ENCODE measurements around the gene HAP1. TPM values are rescaled to one million over a fixed set of nuclear protein-coding genes. Genes with fewer than 3 reads are reported as not detected.

Gene HAP1
- total and polyA plus RNA-seq, 2 donors (not counting 1 experiment from before 2014, with no cell fraction given): 0.02 to 0.17 TPM

DNA sequence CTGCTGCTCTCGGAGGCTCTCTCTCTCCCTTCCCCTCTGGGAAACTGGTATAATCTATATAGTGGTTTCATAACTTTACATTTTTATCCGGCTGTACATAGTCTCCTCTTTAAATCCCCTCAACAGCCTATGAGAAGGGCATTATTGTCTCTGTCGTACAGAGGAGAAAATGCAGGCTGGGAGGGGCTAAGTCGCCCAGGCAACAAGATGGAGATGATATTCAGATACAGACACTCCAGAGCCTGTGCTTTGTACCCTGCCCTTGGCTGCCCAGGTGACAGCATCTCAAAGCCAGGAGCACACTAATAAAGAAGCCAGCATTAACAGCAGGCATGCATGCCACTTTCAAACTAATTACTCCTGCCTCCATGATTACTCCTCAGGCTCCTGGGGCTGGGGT is 50.4 kb downstream of the HAP1 start:
- Histone ChIP-seq H3K27ac (ENCODE audit: insufficient read depth, low read length) (no peak overlapping the region), H2AFZ (ENCODE audit: low read length) (no peak overlapping the region), H3K36me3 (ENCODE audit: control insufficient read depth, insufficient read depth, low read length) (no peaks in the 10 kb centered on the region), H3K4me2 (ENCODE audit: extremely low read depth, insufficient read depth, low read length) (no peak overlapping the region), H3K9me3 (ENCODE audit: control insufficient read depth, insufficient read depth, low read depth, low read length) (no peaks in the 10 kb centered on the region), H3K79me2 (ENCODE audit: control insufficient read depth, insufficient read depth, low read length) (peaks cover 2% of the 10 kb centered on the region), H4K20me1 (ENCODE audit: control insufficient read depth, extremely low read depth, insufficient read depth, low read length) (no peaks in the 10 kb centered on the region), H3K4me1 (ENCODE audit: control insufficient read depth, extremely low read depth, insufficient read depth, low read length) (no peaks in the 10 kb centered on the region), H3K9ac (ENCODE audit: insufficient read depth, low read length) (no peak overlapping the region), H3K4me3 (replicated peaks in 1 of 4; ENCODE audit: control extremely low read depth in 1 of 4, insufficient read depth in 1 of 4, low read depth in 3 of 4, low read length in 4 of 4) (no peak overlapping the region), H3K27me3 (ENCODE audit: control insufficient read depth, insufficient read depth, low read length) (peaks cover 7% of the 10 kb centered on the region)
- no peak for DNase-seq (ENCODE audit: low read depth in 2 of 2)
- no peak for TF ChIP-seq EZH2 (IDR thresholded peaks at IDR 0.05; ENCODE audit: low read length, missing control alignments)
- TF ChIP-seq, protein P1, sequence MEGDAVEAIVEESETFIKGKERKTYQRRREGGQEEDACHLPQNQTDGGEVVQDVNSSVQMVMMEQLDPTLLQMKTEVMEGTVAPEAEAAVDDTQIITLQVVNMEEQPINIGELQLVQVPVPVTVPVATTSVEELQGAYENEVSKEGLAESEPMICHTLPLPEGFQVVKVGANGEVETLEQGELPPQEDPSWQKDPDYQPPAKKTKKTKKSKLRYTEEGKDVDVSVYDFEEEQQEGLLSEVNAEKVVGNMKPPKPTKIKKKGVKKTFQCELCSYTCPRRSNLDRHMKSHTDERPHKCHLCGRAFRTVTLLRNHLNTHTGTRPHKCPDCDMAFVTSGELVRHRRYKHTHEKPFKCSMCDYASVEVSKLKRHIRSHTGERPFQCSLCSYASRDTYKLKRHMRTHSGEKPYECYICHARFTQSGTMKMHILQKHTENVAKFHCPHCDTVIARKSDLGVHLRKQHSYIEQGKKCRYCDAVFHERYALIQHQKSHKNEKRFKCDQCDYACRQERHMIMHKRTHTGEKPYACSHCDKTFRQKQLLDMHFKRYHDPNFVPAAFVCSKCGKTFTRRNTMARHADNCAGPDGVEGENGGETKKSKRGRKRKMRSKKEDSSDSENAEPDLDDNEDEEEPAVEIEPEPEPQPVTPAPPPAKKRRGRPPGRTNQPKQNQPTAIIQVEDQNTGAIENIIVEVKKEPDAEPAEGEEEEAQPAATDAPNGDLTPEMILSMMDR (conservative IDR thresholded peaks at IDR 0.05 in 1 of 2, IDR thresholded peaks at IDR 0.05 in 1 of 2; ENCODE audit: low read depth in 1 of 2, low read length in 2 of 2): no peak

DNA sequence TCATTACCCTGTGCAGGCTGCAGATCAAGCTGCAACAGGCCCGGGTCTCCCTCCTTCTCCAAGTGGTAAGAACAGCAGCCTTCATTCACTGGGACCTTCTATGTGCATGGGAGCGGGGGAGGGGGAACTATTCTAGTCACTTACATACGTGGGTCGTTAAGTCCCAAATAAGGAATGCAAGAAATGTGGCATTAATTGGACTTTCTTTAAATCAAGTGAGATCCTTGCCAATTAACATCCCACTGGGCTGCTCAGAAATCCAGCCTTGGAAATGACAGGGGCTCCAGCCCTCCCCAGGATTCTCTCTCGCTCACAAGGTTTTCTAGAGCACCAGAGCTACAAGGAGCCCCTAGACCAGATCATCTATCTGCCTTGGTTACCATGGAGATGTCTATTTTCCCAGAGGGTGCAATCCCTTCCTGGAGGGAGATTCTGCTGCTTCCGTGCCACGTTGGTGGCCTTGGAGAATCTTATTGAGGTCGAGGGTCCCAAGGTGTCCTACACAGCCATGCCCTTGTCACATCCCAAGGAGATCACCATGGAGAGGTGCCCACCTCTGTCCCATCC is 50.9 kb downstream of the HAP1 start:
- DNase-seq (ENCODE audit: low read depth in 2 of 2): no peak
- Histone ChIP-seq H3K27ac (ENCODE audit: insufficient read depth, low read length) (no peak overlapping the region), H3K36me3 (ENCODE audit: control insufficient read depth, insufficient read depth, low read length) (no peaks in the 10 kb centered on the region)

GRCh38 chr17:41682631-41683030 is 51.8 kb downstream of the HAP1 start:
- H3K79me2 ChIP-seq (ENCODE audit: control insufficient read depth, insufficient read depth, low read length): no peaks in the 10 kb centered on the region
- H3K9ac ChIP-seq (ENCODE audit: insufficient read depth, low read length): no peak overlapping the region
- TF ChIP-seq, protein P1 (conservative IDR thresholded peaks at IDR 0.05 in 1 of 2, IDR thresholded peaks at IDR 0.05 in 1 of 2; ENCODE audit: low read depth in 1 of 2, low read length in 2 of 2): no peak
- TF ChIP-seq EZH2 (IDR thresholded peaks at IDR 0.05; ENCODE audit: low read length, missing control alignments): no peak
- no peak overlapping the region for H3K4me3 ChIP-seq (replicated peaks in 1 of 4; ENCODE audit: control extremely low read depth in 1 of 4, insufficient read depth in 1 of 4, low read depth in 3 of 4, low read length in 4 of 4)
- no peaks in the 10 kb centered on the region for H3K36me3 ChIP-seq (ENCODE audit: control insufficient read depth, insufficient read depth, low read length)
- no peak overlapping the region for H2AFZ ChIP-seq (ENCODE audit: low read length)
- no peaks in the 10 kb centered on the region for H3K4me1 ChIP-seq (ENCODE audit: control insufficient read depth, extremely low read depth, insufficient read depth, low read length)
- peaks cover 7% of the 10 kb centered on the region for H3K27me3 ChIP-seq (ENCODE audit: control insufficient read depth, insufficient read depth, low read length)
- DNase-seq (ENCODE audit: low read depth in 2 of 2): no peak
- H3K9me3 ChIP-seq (ENCODE audit: control insufficient read depth, insufficient read depth, low read depth, low read length): no peaks in the 10 kb centered on the region
- H4K20me1 ChIP-seq (ENCODE audit: control insufficient read depth, extremely low read depth, insufficient read depth, low read length): no peaks in the 10 kb centered on the region
- H3K4me2 ChIP-seq (ENCODE audit: extremely low read depth, insufficient read depth, low read length): no peak overlapping the region
- no peak overlapping the region for H3K27ac ChIP-seq (ENCODE audit: insufficient read depth, low read length)

More for the DNA sequence above, 50.9 kb downstream of the HAP1 start:
- H3K27me3 ChIP-seq (ENCODE audit: control insufficient read depth, insufficient read depth, low read length): peaks cover 7% of the 10 kb centered on the region
- no peak overlapping the region for H2AFZ ChIP-seq (ENCODE audit: low read length)
- H3K9ac ChIP-seq (ENCODE audit: insufficient read depth, low read length): no peak overlapping the region
- no peaks in the 10 kb centered on the region for H3K4me1 ChIP-seq (ENCODE audit: control insufficient read depth, extremely low read depth, insufficient read depth, low read length)
- TF ChIP-seq, protein P1 (conservative IDR thresholded peaks at IDR 0.05 in 1 of 2, IDR thresholded peaks at IDR 0.05 in 1 of 2; ENCODE audit: low read depth in 1 of 2, low read length in 2 of 2): no peak
- TF ChIP-seq EZH2 (IDR thresholded peaks at IDR 0.05; ENCODE audit: low read length, missing control alignments): no peak
- no peaks in the 10 kb centered on the region for H3K9me3 ChIP-seq (ENCODE audit: control insufficient read depth, insufficient read depth, low read depth, low read length)
- H4K20me1 ChIP-seq (ENCODE audit: control insufficient read depth, extremely low read depth, insufficient read depth, low read length): no peaks in the 10 kb centered on the region
- H3K79me2 ChIP-seq (ENCODE audit: control insufficient read depth, insufficient read depth, low read length): no peaks in the 10 kb centered on the region
- H3K4me3 ChIP-seq (replicated peaks in 1 of 4; ENCODE audit: control extremely low read depth in 1 of 4, insufficient read depth in 1 of 4, low read depth in 3 of 4, low read length in 4 of 4): no peak overlapping the region
- no peak overlapping the region for H3K4me2 ChIP-seq (ENCODE audit: extremely low read depth, insufficient read depth, low read length)

Measured in fibroblast of lung (primary cell).